Chondrocyte (in vitro differentiated cells): ENCODE results near the gene MAGI3. TPM values are rescaled to one million over a fixed set of nuclear protein-coding genes. Genes with fewer than 3 reads are reported as not detected.

Experiments
- DNase-seq: peaks from one replicate; pipeline ENCODE4 v3.0.0; 2021; ENCODE audit warnings: mixed read lengths, low spot score
- H3K27ac Mint-ChIP-seq: one replicate; pipeline ENCODE4 v1.8.0; 2021; ENCODE audit warnings: mild to moderate bottlenecking, moderate library complexity, mixed read lengths; ENCODE audit not compliant: unreplicated experiment
- H3K27me3 Mint-ChIP-seq: 2 replicates; pipeline ENCODE4 v1.8.0; 2021; ENCODE audit warnings: low read depth, mixed read lengths
- H3K36me3 Mint-ChIP-seq: 2 replicates; pipeline ENCODE4 v1.8.0; 2021; ENCODE audit warnings: low read depth, mixed read lengths
- H3K4me1 Mint-ChIP-seq: 2 replicates; pipeline ENCODE4 v1.8.0; 2021; ENCODE audit warnings: low read depth, mild to moderate bottlenecking, mixed read lengths
- H3K4me3 Mint-ChIP-seq: one replicate; pipeline ENCODE4 v1.8.0; 2021; ENCODE audit warnings: mild to moderate bottlenecking, moderate library complexity, mixed read lengths; ENCODE audit not compliant: unreplicated experiment
- H3K9me3 Mint-ChIP-seq: 2 replicates; pipeline ENCODE4 v1.8.0; 2021; ENCODE audit warnings: low read depth, mixed read lengths
- total RNA-seq: library from RNA; stranded (reverse); gene quantifications from 3 replicates; pipeline ENCODE4 v1.2.1, GENCODE V29; 2021
- TF ChIP-seq, protein P1 (sequence below): fragments of 200-600 bp; sonication (generic); IDR thresholded peaks from 2 replicates; pipeline ENCODE4 v1.5.0; 2021; ENCODE audit warnings: antibody characterized with exemption, mild to moderate bottlenecking, moderate library complexity

The MAGI3 gene
- total RNA-seq, 1 donor from 2014 or later, result 8.8 TPM

DNA sequence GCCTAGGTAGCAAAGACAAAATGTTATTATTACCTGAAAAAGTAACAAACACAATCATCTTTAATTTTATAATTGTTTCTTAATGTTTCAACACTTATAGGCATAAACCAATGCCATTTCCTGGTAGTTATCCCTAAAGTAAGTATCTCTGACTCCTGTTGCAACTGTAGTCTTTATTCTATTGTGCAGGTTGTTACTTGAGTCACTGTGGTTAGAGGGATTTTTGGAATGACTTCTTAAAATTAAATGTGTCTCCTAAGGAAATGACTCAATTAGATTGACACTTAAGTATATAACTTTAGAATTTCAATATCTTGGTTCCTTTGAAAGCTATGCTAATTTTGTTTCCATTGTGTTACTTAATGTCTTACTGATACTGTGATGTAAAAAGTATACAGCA, 225.1 kb downstream of the MAGI3 start:
- peaks cover 4% of the 10 kb centered on the region for H3K36me3 Mint-ChIP-seq
- no peak for DNase-seq
- no peaks in the 10 kb centered on the region for H3K9me3 Mint-ChIP-seq
- no peak overlapping the region for H3K4me3 Mint-ChIP-seq
- no peaks in the 10 kb centered on the region for H3K27me3 Mint-ChIP-seq
- TF ChIP-seq, protein P1, sequence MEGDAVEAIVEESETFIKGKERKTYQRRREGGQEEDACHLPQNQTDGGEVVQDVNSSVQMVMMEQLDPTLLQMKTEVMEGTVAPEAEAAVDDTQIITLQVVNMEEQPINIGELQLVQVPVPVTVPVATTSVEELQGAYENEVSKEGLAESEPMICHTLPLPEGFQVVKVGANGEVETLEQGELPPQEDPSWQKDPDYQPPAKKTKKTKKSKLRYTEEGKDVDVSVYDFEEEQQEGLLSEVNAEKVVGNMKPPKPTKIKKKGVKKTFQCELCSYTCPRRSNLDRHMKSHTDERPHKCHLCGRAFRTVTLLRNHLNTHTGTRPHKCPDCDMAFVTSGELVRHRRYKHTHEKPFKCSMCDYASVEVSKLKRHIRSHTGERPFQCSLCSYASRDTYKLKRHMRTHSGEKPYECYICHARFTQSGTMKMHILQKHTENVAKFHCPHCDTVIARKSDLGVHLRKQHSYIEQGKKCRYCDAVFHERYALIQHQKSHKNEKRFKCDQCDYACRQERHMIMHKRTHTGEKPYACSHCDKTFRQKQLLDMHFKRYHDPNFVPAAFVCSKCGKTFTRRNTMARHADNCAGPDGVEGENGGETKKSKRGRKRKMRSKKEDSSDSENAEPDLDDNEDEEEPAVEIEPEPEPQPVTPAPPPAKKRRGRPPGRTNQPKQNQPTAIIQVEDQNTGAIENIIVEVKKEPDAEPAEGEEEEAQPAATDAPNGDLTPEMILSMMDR, result no peak
- H3K4me1 Mint-ChIP-seq, result peaks cover 17% of the 10 kb centered on the region
- H3K27ac Mint-ChIP-seq, result no peak overlapping the region

DNA sequence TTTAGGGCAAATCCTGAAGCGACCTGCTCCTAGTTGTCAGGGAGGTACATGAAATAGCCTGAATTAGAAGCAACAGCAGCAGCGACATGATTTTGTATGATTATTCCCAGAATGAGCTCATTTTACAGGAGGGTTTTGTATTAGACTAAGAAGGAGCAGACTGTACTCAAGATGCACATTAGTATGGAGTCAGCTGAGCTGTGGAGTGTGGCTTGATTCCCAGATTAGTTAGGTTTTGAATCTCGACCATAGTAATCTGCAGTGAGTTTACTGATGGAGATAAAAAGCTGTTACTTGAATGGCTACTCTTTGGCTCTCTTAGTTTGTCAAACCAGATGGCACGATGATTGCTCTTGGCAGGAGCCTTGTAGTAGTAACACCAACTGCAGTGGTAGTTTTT, 225.8 kb downstream of the MAGI3 start:
- Mint-ChIP-seq H3K36me3 (peaks cover 5% of the 10 kb centered on the region), H3K27ac (no peak overlapping the region), H3K9me3 (no peaks in the 10 kb centered on the region), H3K4me3 (no peak overlapping the region), H3K4me1 (peaks cover 17% of the 10 kb centered on the region), H3K27me3 (no peaks in the 10 kb centered on the region)
- TF ChIP-seq, protein P1, result no peak
- no peak for DNase-seq

DNA sequence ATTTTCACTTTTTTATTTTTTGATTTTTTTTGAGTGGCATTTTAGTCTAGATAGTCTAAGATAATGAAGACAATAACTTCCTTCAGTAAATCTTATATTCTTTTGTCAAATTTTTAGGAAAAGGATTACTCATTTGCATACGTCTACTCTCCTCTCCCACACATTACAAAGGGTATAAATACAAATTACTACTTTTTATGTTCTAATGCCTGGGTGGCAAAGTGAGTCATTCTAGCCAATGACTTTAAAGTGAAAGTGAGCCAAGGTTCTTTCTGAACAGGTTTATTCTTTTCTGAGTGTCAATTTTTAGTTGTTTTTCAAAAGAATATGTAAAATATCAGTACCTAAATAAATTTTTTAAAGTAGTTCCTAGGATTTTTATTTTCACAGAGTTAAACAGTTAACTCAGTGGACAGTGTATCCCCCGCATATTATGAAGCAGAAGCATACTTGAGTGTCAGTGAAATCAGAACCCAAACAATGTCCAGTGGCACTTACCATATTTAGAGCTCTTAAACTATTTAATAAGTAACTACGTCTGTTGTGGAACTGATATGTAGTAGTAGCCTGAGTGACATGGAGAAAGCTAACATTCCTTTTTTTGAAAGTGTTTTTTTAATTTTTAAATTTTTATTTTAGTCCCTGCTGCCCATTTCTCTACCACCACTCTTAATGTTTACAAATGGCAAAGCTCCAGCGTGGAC, 227.3 kb downstream of the MAGI3 start:
- no peak for DNase-seq
- no peak overlapping the region for H3K4me3 Mint-ChIP-seq

DNA sequence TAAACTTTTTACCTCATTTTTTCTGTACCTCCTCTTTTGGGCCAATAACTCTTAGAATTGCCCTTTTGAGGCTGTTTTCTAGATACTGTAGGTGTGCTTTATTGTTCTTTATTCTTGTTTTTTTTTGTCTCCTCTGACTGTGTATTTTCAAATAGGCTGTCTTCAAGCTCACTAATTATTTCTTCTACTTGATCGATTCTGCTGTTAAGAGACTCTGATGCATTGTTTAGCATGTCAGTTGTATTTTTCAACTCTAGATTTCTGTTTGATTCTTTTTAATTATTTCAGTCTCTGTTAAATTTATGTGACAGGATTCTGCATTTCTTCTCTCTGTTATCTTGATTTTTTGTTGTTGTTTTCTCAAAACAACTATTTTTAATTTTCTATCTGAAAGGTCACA, 238.7 kb downstream of the MAGI3 start:
- peaks cover 27% of the 10 kb centered on the region for H3K36me3 Mint-ChIP-seq
- no peak for DNase-seq
- peaks cover 43% of the 10 kb centered on the region for H3K9me3 Mint-ChIP-seq
- no peak overlapping the region for H3K4me3 Mint-ChIP-seq
- no peak overlapping the region for H3K27ac Mint-ChIP-seq
- H3K27me3 Mint-ChIP-seq, result no peaks in the 10 kb centered on the region
- TF ChIP-seq, protein P1, result no peak
- no peaks in the 10 kb centered on the region for H3K4me1 Mint-ChIP-seq

More for the DNA sequence above, 227.3 kb downstream of the MAGI3 start:
- H3K4me1 Mint-ChIP-seq, result peaks cover 17% of the 10 kb centered on the region
- H3K9me3 Mint-ChIP-seq, result no peaks in the 10 kb centered on the region
- TF ChIP-seq, protein P1, result no peak
- no peak overlapping the region for H3K27ac Mint-ChIP-seq
- H3K27me3 Mint-ChIP-seq, result no peaks in the 10 kb centered on the region
- H3K36me3 Mint-ChIP-seq, result peaks cover 4% of the 10 kb centered on the region

DNA sequence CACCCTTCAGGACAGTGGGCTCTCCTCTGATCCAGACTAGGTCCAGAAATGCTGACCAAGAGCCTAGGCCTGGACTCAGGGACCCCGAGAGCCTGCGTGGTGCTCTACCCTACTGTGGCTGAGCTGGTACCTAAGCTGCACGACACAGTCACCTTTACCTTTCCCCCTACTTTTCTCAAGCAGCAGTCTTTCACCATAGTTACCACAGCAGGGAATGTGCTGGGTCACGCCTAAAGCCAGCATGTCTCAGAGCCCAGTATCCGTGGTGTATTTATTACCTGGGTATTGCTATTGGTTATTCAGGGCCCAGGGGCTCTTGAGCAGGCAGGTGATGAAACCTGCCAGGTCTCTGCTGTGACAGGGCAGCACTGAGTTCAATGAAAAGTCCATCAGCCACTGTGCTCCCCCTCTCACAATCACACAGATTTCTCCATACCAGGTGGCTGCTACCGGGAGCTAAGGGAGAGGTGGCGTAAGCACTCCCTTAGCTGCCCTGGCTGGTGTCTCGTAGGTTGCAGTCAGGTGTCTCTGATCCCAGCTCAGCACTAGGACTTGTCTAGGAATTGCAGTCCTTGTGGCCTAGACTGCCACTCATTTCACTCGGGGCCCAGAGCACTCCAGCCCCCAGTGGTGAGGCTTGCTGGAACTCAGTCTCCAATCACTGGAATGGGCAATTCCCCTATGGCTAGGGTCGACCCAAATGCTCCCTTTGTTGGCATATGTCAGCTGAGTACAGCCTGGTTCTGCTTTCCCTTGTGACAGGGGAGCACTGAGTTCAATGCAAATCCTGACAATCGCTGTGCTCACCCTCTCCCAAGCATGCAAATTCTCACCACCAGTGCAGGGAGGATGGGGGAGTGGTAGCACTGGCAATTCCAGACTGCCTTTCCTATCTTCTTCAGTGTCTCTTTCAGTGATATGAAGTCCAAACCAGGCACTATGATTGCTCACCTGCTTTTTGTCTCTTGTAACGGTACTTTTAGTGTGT, 240.3 kb downstream of the MAGI3 start:
- Mint-ChIP-seq H3K9me3 (peaks cover 38% of the 10 kb centered on the region), H3K36me3 (peaks cover 23% of the 10 kb centered on the region), H3K4me3 (no peak overlapping the region), H3K27me3 (no peaks in the 10 kb centered on the region), H3K27ac (no peak overlapping the region), H3K4me1 (no peaks in the 10 kb centered on the region)
- DNase-seq, result no peak
- TF ChIP-seq, protein P1, result no peak
